ENCODE data around the gene KCNK5. TPM values are rescaled to one million over a fixed set of nuclear protein-coding genes. Genes with fewer than 3 reads are reported as not detected.

The KCNK5 gene
- total and polyA plus RNA-seq, 2 donors (not counting 1 experiment from before 2014, with no cell fraction given) = 0.07 TPM; not detected in 1

GRCh38 chr6:39254999-39255535 is 25.8 kb upstream of the KCNK5 start:
- Mint-ChIP-seq H3K27ac (no peak overlapping the region), H3K27me3 (peaks cover 35% of the 10 kb centered on the region)

GRCh38 chr6:39251406-39251805 is 22.1 kb upstream of the KCNK5 start:
- 98% methylated on average over 4 of the region's 8 CpGs for WGBS (ENCODE audit: insufficient coverage)
- TF ChIP-seq CTCF (IDR thresholded peaks at IDR 0.05) (no peak), EZH2 (IDR thresholded peaks at IDR 0.05; ENCODE audit: borderline replicate concordance, insufficient read depth, low read depth, low read length, poor library complexity, severe bottlenecking) (no peak)
- Histone ChIP-seq H3K4me3 (ENCODE audit: control extremely low read depth in 1 of 5, extremely low read depth in 1 of 5, insufficient read depth in 1 of 5, low read depth in 2 of 5, low read length in 4 of 5) (no peak overlapping the region), H3K36me3 (replicated peaks in 1 of 2; ENCODE audit: control extremely low read depth in 1 of 2, control insufficient read depth in 1 of 2, extremely low read depth in 1 of 2, insufficient read depth in 2 of 2, low read length in 1 of 2) (no peaks in the 10 kb centered on the region), H3K9me3 (ENCODE audit: control extremely low read depth in 1 of 3, control insufficient read depth in 2 of 3, insufficient read depth in 1 of 3, low read length in 2 of 3) (peaks cover 0 to 4% (median 0%) of the 10 kb centered on the region in 3 donors), H2AFZ (ENCODE audit: insufficient read depth, low read depth, low read length, poor library complexity, severe bottlenecking) (no peak overlapping the region), H3K9ac (ENCODE audit: low read length) (no peak overlapping the region), H3K27me3 (replicated peaks in 1 of 4; ENCODE audit: control extremely low read depth in 1 of 4, control insufficient read depth in 3 of 4, insufficient read depth in 4 of 4, low read length in 3 of 4) (peaks cover 0 to 4% (median 0%) of the 10 kb centered on the region in 4 experiments), H3K4me1 (ENCODE audit: control insufficient read depth in 2 of 2, insufficient read depth in 2 of 2, low read length in 2 of 2) (no peaks in the 10 kb centered on the region), H3K79me2 (ENCODE audit: control insufficient read depth, insufficient read depth, low read length) (no peaks in the 10 kb centered on the region), H3K4me2 (replicated peaks; ENCODE audit: low read depth, low read length, poor library complexity, severe bottlenecking) (no peak overlapping the region), H3K27ac (ENCODE audit: low read length in 2 of 2) (no peak overlapping the region), H4K20me1 (ENCODE audit: control insufficient read depth, insufficient read depth, low read length, poor library complexity, severe bottlenecking) (no peaks in the 10 kb centered on the region)
- ATAC-seq (ENCODE audit: low read depth) (no peak), DNase-seq (no peak)
- POLR2A ChIA-PET = no interaction called here
- Mint-ChIP-seq H3K27ac (no peak overlapping the region), H3K9me3 (ENCODE audit: insufficient read depth) (peaks cover 3% of the 10 kb centered on the region), H3K27me3 (peaks cover 30% of the 10 kb centered on the region), H3K4me3 (no peak overlapping the region), H3K4me1 (no peaks in the 10 kb centered on the region)
- CTCF ChIA-PET = no interaction called here
- intact Hi-C loops (cut with micrococcal nuclease) = no loop called here

More at GRCh38 chr6:39254999-39255535, 25.8 kb upstream of the KCNK5 start:
- TF ChIP-seq EZH2 (IDR thresholded peaks at IDR 0.05; ENCODE audit: borderline replicate concordance, insufficient read depth, low read depth, low read length, poor library complexity, severe bottlenecking) (no peak), CTCF (IDR thresholded peaks at IDR 0.05) (no peak)
- no peak for ATAC-seq (ENCODE audit: low read depth)
- Mint-ChIP-seq H3K4me3 (no peak overlapping the region), H3K4me1 (no peaks in the 10 kb centered on the region), H3K9me3 (ENCODE audit: insufficient read depth) (peaks cover 3% of the 10 kb centered on the region)
- H3K4me2 ChIP-seq (replicated peaks; ENCODE audit: low read depth, low read length, poor library complexity, severe bottlenecking) = no peak overlapping the region
- no peaks in the 10 kb centered on the region for H3K36me3 ChIP-seq (replicated peaks in 1 of 2; ENCODE audit: control extremely low read depth in 1 of 2, control insufficient read depth in 1 of 2, extremely low read depth in 1 of 2, insufficient read depth in 2 of 2, low read length in 1 of 2)
- no peak overlapping the region for H3K27ac ChIP-seq (ENCODE audit: low read length in 2 of 2)
- intact Hi-C loops (cut with micrococcal nuclease) = no loop called here
- POLR2A ChIA-PET = no interaction called here
- no peak overlapping the region for H3K4me3 ChIP-seq (ENCODE audit: control extremely low read depth in 1 of 5, extremely low read depth in 1 of 5, insufficient read depth in 1 of 5, low read depth in 2 of 5, low read length in 4 of 5)
- H3K4me1 ChIP-seq (ENCODE audit: control insufficient read depth in 2 of 2, insufficient read depth in 2 of 2, low read length in 2 of 2) = no peaks in the 10 kb centered on the region
- CTCF ChIA-PET = no interaction called here
- H3K9me3 ChIP-seq (ENCODE audit: control extremely low read depth in 1 of 3, control insufficient read depth in 2 of 3, insufficient read depth in 1 of 3, low read length in 2 of 3) = peaks cover 0 to 4% (median 0%) of the 10 kb centered on the region in 3 donors
- H2AFZ ChIP-seq (ENCODE audit: insufficient read depth, low read depth, low read length, poor library complexity, severe bottlenecking) = no peak overlapping the region
- DNase-seq = no peak
- no peaks in the 10 kb centered on the region for H4K20me1 ChIP-seq (ENCODE audit: control insufficient read depth, insufficient read depth, low read length, poor library complexity, severe bottlenecking)
- WGBS (ENCODE audit: insufficient coverage) = no CpG with 5 or more reads among the region's 4 CpGs
- no peaks in the 10 kb centered on the region for H3K79me2 ChIP-seq (ENCODE audit: control insufficient read depth, insufficient read depth, low read length)
- peaks cover 0 to 9% (median 4%) of the 10 kb centered on the region in 4 experiments for H3K27me3 ChIP-seq (replicated peaks in 1 of 4; ENCODE audit: control extremely low read depth in 1 of 4, control insufficient read depth in 3 of 4, insufficient read depth in 4 of 4, low read length in 3 of 4)
- H3K9ac ChIP-seq (ENCODE audit: low read length) = no peak overlapping the region
